GM20000 (cell line): ENCODE measurements around the gene NSD2.

Experiments used
- DNase-seq: peaks from one replicate; pipeline ENCODE4 v3.0.0; 2012; ENCODE audit warnings: low spot score
- TF ChIP-seq, protein P1 (sequence below): IDR thresholded peaks from 2 replicates; pipeline ENCODE4 v1.5.1; 2012; ENCODE audit warnings: mild to moderate bottlenecking, control low read depth; ENCODE audit errors: extremely low read depth, missing control alignments

NSD2 gene

DNA sequence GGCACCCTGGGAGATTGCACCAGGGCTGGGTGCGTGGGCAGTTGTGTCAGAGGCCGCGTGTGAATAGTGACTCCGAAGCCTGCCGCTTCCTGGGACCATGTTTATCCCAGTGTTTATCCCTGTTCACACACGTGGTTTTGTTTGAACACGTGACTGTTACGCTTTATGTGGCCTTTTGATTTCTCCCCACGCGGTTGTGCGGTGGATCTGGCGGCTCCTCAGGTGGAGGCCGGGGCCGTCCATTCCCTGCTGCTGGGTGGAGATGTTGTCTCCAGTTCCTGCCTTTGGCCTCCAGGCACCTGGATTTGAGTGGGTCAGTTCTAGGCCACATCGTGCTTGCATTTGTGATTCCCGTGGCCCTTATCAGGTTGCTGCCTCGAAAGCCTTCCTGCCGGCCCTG, 102.5 kb downstream of the NSD2 start:
- DNase-seq, result no peak
- TF ChIP-seq, protein P1, sequence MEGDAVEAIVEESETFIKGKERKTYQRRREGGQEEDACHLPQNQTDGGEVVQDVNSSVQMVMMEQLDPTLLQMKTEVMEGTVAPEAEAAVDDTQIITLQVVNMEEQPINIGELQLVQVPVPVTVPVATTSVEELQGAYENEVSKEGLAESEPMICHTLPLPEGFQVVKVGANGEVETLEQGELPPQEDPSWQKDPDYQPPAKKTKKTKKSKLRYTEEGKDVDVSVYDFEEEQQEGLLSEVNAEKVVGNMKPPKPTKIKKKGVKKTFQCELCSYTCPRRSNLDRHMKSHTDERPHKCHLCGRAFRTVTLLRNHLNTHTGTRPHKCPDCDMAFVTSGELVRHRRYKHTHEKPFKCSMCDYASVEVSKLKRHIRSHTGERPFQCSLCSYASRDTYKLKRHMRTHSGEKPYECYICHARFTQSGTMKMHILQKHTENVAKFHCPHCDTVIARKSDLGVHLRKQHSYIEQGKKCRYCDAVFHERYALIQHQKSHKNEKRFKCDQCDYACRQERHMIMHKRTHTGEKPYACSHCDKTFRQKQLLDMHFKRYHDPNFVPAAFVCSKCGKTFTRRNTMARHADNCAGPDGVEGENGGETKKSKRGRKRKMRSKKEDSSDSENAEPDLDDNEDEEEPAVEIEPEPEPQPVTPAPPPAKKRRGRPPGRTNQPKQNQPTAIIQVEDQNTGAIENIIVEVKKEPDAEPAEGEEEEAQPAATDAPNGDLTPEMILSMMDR, result no peak

DNA sequence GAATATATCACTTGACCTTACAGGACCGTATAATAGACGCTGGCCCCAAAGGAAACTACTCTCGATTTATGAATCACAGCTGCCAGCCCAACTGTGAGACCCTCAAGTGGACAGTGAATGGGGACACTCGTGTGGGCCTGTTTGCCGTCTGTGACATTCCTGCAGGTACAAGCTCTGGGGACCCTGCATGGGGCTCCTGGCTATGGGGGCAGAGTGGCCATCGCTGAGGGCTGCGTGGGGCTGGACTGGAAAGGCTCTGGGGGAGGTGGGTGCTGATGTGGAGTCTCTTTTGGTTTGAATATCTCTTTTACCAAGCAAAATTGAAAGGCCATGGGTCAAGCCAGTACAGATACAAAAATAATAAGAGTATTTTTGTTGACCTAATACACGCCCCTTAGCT, 103.6 kb downstream of the NSD2 start:
- DNase-seq, result no peak
- TF ChIP-seq, protein P1, result no peak

DNA sequence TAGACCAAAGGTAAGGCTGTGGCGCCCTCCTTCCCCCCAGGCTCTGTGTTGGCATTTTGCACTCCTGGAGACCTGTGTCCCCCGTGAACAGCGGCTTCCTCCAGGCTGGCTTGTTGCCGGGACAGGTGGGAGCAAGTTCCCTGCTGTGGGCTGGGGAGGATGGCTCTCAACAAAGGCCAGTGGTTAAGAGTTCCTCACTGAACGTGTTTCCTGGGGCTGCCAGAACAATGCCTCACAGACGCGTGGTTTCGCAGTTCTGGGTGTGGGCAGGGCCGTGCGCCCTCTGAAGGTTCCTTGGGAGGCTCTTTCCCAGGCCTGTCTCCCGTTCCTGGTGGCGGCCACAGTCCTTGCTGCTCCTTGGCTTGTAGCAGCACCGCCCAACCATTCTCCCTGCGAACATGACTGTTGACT, 104.2 kb downstream of the NSD2 start:
- DNase-seq, result no peak
- TF ChIP-seq, protein P1, result no peak

DNA sequence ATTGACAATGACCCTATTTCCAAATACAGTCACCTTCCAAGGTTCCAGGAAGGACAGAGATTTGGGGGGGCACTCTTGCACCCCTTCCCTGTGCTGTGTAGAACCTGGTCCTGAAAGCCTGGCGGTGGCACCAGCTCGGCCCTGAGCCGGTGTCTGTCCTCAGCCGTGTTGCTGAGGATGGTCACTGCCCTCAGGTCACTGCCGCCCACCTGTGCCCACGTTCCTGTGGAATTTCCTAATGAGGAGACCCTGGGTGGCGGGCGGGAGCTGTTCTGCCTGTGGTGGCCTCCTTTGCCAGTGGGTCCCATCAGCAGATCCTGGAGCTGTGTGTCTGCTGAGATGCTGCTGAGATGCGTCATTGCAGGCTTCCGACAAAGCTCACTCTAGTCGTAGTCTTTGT, 104.7 kb downstream of the NSD2 start:
- TF ChIP-seq, protein P1, result no peak
- DNase-seq, result no peak

DNA sequence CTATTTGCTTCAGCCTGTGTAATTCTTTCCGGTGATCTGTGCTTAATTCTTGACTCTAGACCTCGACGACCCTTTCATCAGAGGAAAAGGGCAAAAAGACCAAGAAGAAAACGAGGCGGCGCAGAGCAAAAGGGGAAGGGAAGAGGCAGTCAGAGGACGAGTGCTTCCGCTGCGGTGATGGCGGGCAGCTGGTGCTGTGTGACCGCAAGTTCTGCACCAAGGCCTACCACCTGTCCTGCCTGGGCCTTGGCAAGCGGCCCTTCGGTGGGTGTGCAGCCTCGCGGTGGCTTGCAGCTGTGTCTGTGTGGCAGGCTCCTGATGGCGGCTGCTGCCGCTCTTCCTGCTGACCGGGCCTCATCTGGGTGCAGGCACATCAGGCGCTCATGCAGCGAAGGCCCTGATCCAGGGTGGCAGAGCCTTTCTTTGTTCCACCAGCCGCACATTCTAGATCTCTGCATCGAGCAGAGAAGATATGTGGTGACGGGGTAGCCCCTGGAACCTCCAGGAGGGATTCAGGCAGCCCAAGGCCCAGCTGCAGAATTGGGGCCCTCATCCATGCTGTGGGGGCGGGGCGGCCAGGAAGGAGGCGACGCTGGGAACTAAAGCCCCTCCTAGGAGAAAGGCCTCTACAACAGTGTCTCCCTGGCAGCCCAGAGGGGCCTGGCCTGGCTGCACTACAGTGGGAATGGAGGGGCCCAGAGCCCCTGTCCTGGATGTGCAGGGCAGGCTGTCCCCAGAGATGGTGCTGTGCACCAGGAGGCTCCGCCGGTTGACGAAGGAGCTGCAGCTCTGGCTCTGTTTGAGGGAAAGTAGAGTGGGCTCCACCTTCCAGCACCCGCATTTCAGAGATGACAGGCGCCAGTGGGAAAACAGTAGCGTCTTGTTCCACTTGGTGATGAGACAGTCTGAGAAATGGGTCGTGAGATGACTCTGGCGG, 105.5 kb downstream of the NSD2 start:
- TF ChIP-seq, protein P1, result no peak
- DNase-seq, result no peak

DNA sequence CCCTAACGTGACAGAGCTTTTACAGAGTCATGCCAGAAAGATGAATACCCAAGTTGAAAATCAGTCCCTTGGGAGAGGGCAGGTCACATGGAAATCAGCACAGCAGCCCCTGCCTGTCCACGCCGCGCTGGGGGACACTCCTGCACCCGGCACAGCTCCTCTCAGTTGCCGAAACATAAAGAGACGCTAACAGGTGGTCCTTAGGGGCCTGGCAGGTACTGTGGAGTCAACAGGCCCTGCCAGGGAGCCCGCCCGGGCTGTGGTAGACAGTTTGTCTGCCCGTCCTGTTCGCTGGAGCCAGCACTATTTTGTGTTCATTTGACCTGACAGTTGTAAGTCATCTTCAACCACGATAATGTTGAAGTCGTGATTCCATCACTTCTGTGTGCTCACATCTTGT, 107.0 kb downstream of the NSD2 start:
- TF ChIP-seq, protein P1, result no peak
- DNase-seq, result no peak

DNA sequence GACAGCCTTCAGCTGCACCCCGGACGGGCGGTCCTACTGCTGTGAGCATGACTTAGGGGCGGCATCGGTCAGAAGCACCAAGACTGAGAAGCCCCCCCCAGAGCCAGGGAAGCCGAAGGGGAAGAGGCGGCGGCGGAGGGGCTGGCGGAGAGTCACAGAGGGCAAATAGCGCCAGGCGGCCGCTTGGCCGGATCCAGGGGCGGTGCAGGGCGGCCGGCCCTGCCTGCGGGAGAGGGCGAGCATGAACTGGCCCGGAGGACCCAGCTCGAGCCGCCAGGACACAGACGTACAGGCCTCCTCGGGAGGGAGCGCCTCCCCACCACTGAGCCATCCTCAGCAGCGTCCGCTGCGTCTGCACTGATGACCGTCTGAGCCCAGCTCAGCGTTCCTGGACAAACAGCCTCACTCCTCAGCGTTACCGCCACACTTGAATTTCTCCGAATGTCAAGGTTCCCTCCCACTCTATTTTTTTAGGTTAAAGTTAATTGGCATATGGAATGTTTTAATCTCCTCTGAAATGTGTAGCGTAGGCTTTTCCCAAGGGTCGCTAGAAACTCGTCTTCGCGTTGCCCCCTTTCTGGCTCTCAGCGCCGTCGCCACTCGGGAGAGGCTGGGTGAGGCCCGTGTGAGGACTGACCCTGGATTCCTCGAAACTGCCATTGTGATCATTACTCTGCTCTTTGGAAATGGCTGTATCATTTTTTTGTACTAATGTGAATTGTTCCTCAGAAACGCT, 107.7 kb downstream of the NSD2 start:
- no peak for DNase-seq
- TF ChIP-seq, protein P1, result no peak
